ENCODE results near the gene FHOD3. TPM values are rescaled to one million over a fixed set of nuclear protein-coding genes. Genes with fewer than 3 reads are reported as not detected.

Gene FHOD3
- total RNA-seq, 2 donors from 2014 or later = 19.8 to 24.9 TPM

- H3K4me3 ChIP-seq = no peak overlapping the region
- ATAC-seq (ENCODE audit: insufficient number of reproducible peaks, low FRiP score, low read depth) = no peak
- H3K36me3 ChIP-seq = peaks cover 4% of the 10 kb centered on the region
- no peaks in the 10 kb centered on the region for H3K27me3 ChIP-seq (replicated peaks; ENCODE audit: insufficient read depth)
- no peaks in the 10 kb centered on the region for H3K9me3 ChIP-seq
- H3K4me1 ChIP-seq (ENCODE audit: control insufficient read depth in 1 of 2, low read depth in 2 of 2) = no peaks in the 10 kb centered on the region
- DNase-seq (ENCODE audit: low spot score) = no peak
- TF ChIP-seq CTCF (IDR thresholded peaks at IDR 0.05) = no peak
- no peak overlapping the region for H3K27ac ChIP-seq
These were observed 315.6 kb downstream of the FHOD3 start for GRCh38 chr18:36613069-36613468.

GRCh38 chr18:36613810-36614209 is 316.3 kb downstream of the FHOD3 start:
- no peak for DNase-seq (ENCODE audit: low spot score)
- no peaks in the 10 kb centered on the region for H3K27me3 ChIP-seq (replicated peaks; ENCODE audit: insufficient read depth)
- no peaks in the 10 kb centered on the region for H3K4me1 ChIP-seq (ENCODE audit: control insufficient read depth in 1 of 2, low read depth in 2 of 2)
- H3K9me3 ChIP-seq = no peaks in the 10 kb centered on the region
- no peak for TF ChIP-seq CTCF (IDR thresholded peaks at IDR 0.05)
- no peak overlapping the region for H3K4me3 ChIP-seq
- peaks cover 4% of the 10 kb centered on the region for H3K36me3 ChIP-seq
- no peak overlapping the region for H3K27ac ChIP-seq
- no peak for ATAC-seq (ENCODE audit: insufficient number of reproducible peaks, low FRiP score, low read depth)

- no peak for TF ChIP-seq CTCF (IDR thresholded peaks at IDR 0.05)
- H3K4me3 ChIP-seq = no peak overlapping the region
- no peaks in the 10 kb centered on the region for H3K9me3 ChIP-seq
- H3K4me1 ChIP-seq (ENCODE audit: control insufficient read depth in 1 of 2, low read depth in 2 of 2) = peaks cover 11 to 28% of the 10 kb centered on the region in 2 donors
- H3K27ac ChIP-seq = no peak overlapping the region
- no peak for DNase-seq (ENCODE audit: low spot score)
- ATAC-seq (ENCODE audit: insufficient number of reproducible peaks, low FRiP score, low read depth) = no peak
- H3K27me3 ChIP-seq (replicated peaks; ENCODE audit: insufficient read depth) = no peaks in the 10 kb centered on the region
- H3K36me3 ChIP-seq = no peaks in the 10 kb centered on the region
These were observed 323.3 kb downstream of the FHOD3 start for GRCh38 chr18:36620788-36621187.

- Histone ChIP-seq H3K4me1 (ENCODE audit: control insufficient read depth in 1 of 2, low read depth in 2 of 2) (peaks cover 11 to 29% of the 10 kb centered on the region in 2 donors), H3K27me3 (replicated peaks; ENCODE audit: insufficient read depth) (no peaks in the 10 kb centered on the region), H3K4me3 (no peak overlapping the region), H3K9me3 (no peaks in the 10 kb centered on the region), H3K27ac (peak overlapping the region in 1 of 2 donors; percentile 16), H3K36me3 (no peaks in the 10 kb centered on the region)
- DNase-seq (ENCODE audit: low spot score) = no peak
- TF ChIP-seq CTCF (IDR thresholded peaks at IDR 0.05) = no peak
- ATAC-seq (ENCODE audit: insufficient number of reproducible peaks, low FRiP score, low read depth) = no peak
These were observed 325.1 kb downstream of the FHOD3 start for GRCh38 chr18:36622610-36623009.

- H3K27ac ChIP-seq = peak overlapping the region in 1 of 2 donors; percentile 16
- no peaks in the 10 kb centered on the region for H3K27me3 ChIP-seq (replicated peaks; ENCODE audit: insufficient read depth)
- no peaks in the 10 kb centered on the region for H3K36me3 ChIP-seq
- DNase-seq (ENCODE audit: low spot score) (no peak), ATAC-seq (ENCODE audit: insufficient number of reproducible peaks, low FRiP score, low read depth) (no peak)
- no peak for TF ChIP-seq CTCF (IDR thresholded peaks at IDR 0.05)
- no peak overlapping the region for H3K4me3 ChIP-seq
- no peaks in the 10 kb centered on the region for H3K9me3 ChIP-seq
- H3K4me1 ChIP-seq (ENCODE audit: control insufficient read depth in 1 of 2, low read depth in 2 of 2) = peaks cover 11 to 34% of the 10 kb centered on the region in 2 donors
These were observed 325.6 kb downstream of the FHOD3 start for GRCh38 chr18:36623091-36623490.
